Caco-2 (cell line): Measurements from ENCODE around the gene GALNS. TPM values are rescaled to one million over a fixed set of nuclear protein-coding genes. Genes with fewer than 3 reads are reported as not detected.

ENCODE experiments used
- BruUV-seq: library from RNA; stranded (reverse); fragments of 400-500 nt; replicated peaks from 2 replicates; lab custom pipeline; 2021; lab: Mats Ljungman, UMichigan
- CTCF ChIA-PET: fragments of 300-600 bp; sonication (Branson Sonifier 250); formaldehyde crosslinking; loops from one replicate; lab custom pipeline; 2022; ENCODE audit warnings: antibody characterized with exemption; lab: Charles Lee
- POLR2A ChIA-PET: fragments of 300-600 bp; sonication (Branson Sonifier 250); formaldehyde crosslinking; loops from one replicate; lab custom pipeline; 2022; ENCODE audit warnings: antibody characterized with exemption; lab: Charles Lee
- DNase-seq, 2 experiments: peaks; one replicate each; pipeline versions ENCODE4 v3.0.0 to v3.0.0-alpha.2; 2020 to 2022
- H3K27me3 ChIP-seq: replicated peaks from 2 replicates; pipeline ENCODE4 v1.6.0; 2011; ENCODE audit warnings: low read length; ENCODE audit not compliant: control insufficient read depth, insufficient read depth
- H3K36me3 ChIP-seq: 2 replicates; pipeline ENCODE4 v1.5.1; 2011; ENCODE audit warnings: low read length; ENCODE audit not compliant: control insufficient read depth, insufficient read depth
- H3K4me1 ChIP-seq: fragments of 250-450 bp; sonication (Bioruptor Pico); 2 replicates; pipeline ENCODE4 v1.5.1; 2020; ENCODE audit warnings: mild to moderate bottlenecking
- H3K4me3 ChIP-seq: 2 replicates; pipeline ENCODE4 v1.5.1; 2011; ENCODE audit warnings: low read depth, mild to moderate bottlenecking, control low read depth, low read length
- H3K9me3 ChIP-seq: fragments of 250-450 bp; sonication (Bioruptor Pico); 2 replicates; pipeline ENCODE4 v1.5.1; 2020; ENCODE audit warnings: mild to moderate bottlenecking, moderate library complexity
- H3K27ac Mint-ChIP-seq: one replicate; pipeline ENCODE4 v1.8.0; 2022; ENCODE audit warnings: mixed read lengths; ENCODE audit not compliant: unreplicated experiment
- H3K27me3 Mint-ChIP-seq: one replicate; pipeline ENCODE4 v1.8.0; 2022; ENCODE audit warnings: mixed read lengths; ENCODE audit not compliant: insufficient read depth, unreplicated experiment
- H3K36me3 Mint-ChIP-seq: one replicate; pipeline ENCODE4 v1.8.0; 2022; ENCODE audit warnings: mild to moderate bottlenecking, mixed read lengths; ENCODE audit not compliant: insufficient read depth, unreplicated experiment
- H3K4me1 Mint-ChIP-seq: one replicate; pipeline ENCODE4 v1.8.0; 2022; ENCODE audit warnings: low read depth, mixed read lengths; ENCODE audit not compliant: unreplicated experiment
- H3K4me3 Mint-ChIP-seq: one replicate; pipeline ENCODE4 v1.8.0; 2022; ENCODE audit warnings: mild to moderate bottlenecking, moderate library complexity, mixed read lengths; ENCODE audit not compliant: unreplicated experiment
- H3K9me3 Mint-ChIP-seq: one replicate; pipeline ENCODE4 v1.8.0; 2022; ENCODE audit warnings: mixed read lengths; ENCODE audit not compliant: unreplicated experiment
- CTCF ChIP-seq, 2 experiments: fragments of 200-600 bp in 1 of 2; IDR thresholded peaks; 1 replicate in 1 of 2; 2 replicates in 1 of 2; pipeline versions ENCODE4 v1.5.1 to v1.8.0; 2011 to 2022; ENCODE audit warnings: antibody characterized with exemption in 1 of 2, control low read depth in 1 of 2, inconsistent platforms in 1 of 2, low read depth in 1 of 2, low read length in 1 of 2, mild to moderate bottlenecking in 1 of 2, moderate library complexity in 1 of 2; ENCODE audit not compliant: insufficient read depth in 1 of 2, severe bottlenecking in 1 of 2, unreplicated experiment in 1 of 2
- intact Hi-C: fragments of 100-400 bp; cut with micrococcal nuclease; formaldehyde crosslinking; loops from one replicate; pipeline ENCODE4 v1.10.0; 2022; ENCODE audit not compliant: unreplicated experiment
- total RNA-seq: library from RNA; stranded (reverse); gene quantifications from 2 replicates; pipeline ENCODE4 v1.2.3, GENCODE V29; 2022

The GALNS gene
- total RNA-seq, 1 experiment from 2014 or later = 57.8 TPM

GRCh38 chr16:88804173-88804551 is 52.6 kb downstream of the GALNS start:
- Histone ChIP-seq H3K36me3 (peaks cover 12% of the 10 kb centered on the region), H3K4me1 (no peaks in the 10 kb centered on the region; the same call in 1 of the 2 replicates), H3K4me3 (peak overlapping the region; percentile 78), H3K9me3 (no peaks in the 10 kb centered on the region), H3K27me3 (no peaks in the 10 kb centered on the region)
- no peak for DNase-seq
- H3K9me3 Mint-ChIP-seq = no peaks in the 10 kb centered on the region
- H3K4me3 Mint-ChIP-seq = peak overlapping the region; percentile 75
- intact Hi-C loops = loop anchor here (1.0 kb wide), 1 partner anchor 8 kb away; no protein-coding TSS in a partner anchor
- H3K4me1 Mint-ChIP-seq = no peaks in the 10 kb centered on the region
- H3K27me3 Mint-ChIP-seq = no peaks in the 10 kb centered on the region
- ChIA-PET CTCF (no interaction called here), POLR2A (no interaction called here)
- H3K36me3 Mint-ChIP-seq = peaks cover 75% of the 10 kb centered on the region
- BruUV-seq = TSS peak; percentile 48
- peak overlapping the region; percentile 72 for H3K27ac Mint-ChIP-seq
- TF ChIP-seq CTCF (IDR thresholded peaks at IDR 0.05; ENCODE audit: insufficient read depth in 1 of 2, low read depth in 1 of 2, low read length in 1 of 2, severe bottlenecking in 1 of 2, unreplicated experiment in 1 of 2) = no peak

GRCh38 chr16:88803264-88803987 is 53.3 kb downstream of the GALNS start, which contains the start of gene CDT1:
CDT1 (plus strand) TSS chr16:88803789; CDS start chr16:88803832, 43 bp downstream.
- peak within 1 kb of the TSS; percentile 78 for H3K4me3 ChIP-seq
- Mint-ChIP-seq H3K4me3 (peak within 1 kb of the TSS; percentile 75), H3K27me3 (no peaks in the 10 kb centered on the region), H3K4me1 (no peaks in the 10 kb centered on the region), H3K9me3 (no peaks in the 10 kb centered on the region), H3K36me3 (peaks cover 68% of the 10 kb centered on the region), H3K27ac (peak within 1 kb of the TSS; percentile 72)
- no peaks in the 10 kb centered on the region for H3K27me3 ChIP-seq
- peaks cover 10% of the 10 kb centered on the region for H3K36me3 ChIP-seq
- intact Hi-C loops = no loop called here
- DNase-seq = peak; percentile 80 to 94
- no peaks in the 10 kb centered on the region for H3K9me3 ChIP-seq
- no peak for TF ChIP-seq CTCF (IDR thresholded peaks at IDR 0.05; ENCODE audit: insufficient read depth in 1 of 2, low read depth in 1 of 2, low read length in 1 of 2, severe bottlenecking in 1 of 2, unreplicated experiment in 1 of 2)
- H3K4me1 ChIP-seq = no peaks in the 10 kb centered on the region; the same call in 1 of the 2 replicates
- POLR2A ChIA-PET = interaction anchor here (0.7 kb wide), 1 partner anchor 66 kb away, joined by 10 read pairs; no protein-coding TSS in a partner anchor
- CTCF ChIA-PET = interaction anchor here (0.7 to 0.8 kb wide), 4 partner anchors 8 to 66 kb away, joined by 4 to 11 read pairs (median 5); partner anchors contain the start of gene APRT
- BruUV-seq = no TSS peak

- H3K9me3 Mint-ChIP-seq = no peaks in the 10 kb centered on the region
- Histone ChIP-seq H3K9me3 (no peaks in the 10 kb centered on the region), H3K4me1 (no peaks in the 10 kb centered on the region; the same call in 1 of the 2 replicates), H3K36me3 (peaks cover 2% of the 10 kb centered on the region; the same call in 1 of the 2 replicates), H3K27me3 (no peaks in the 10 kb centered on the region), H3K4me3 (no peak overlapping the region)
- H3K27ac Mint-ChIP-seq = no peak overlapping the region
- BruUV-seq = no TSS peak
- TF ChIP-seq CTCF (IDR thresholded peaks at IDR 0.05; ENCODE audit: insufficient read depth in 1 of 2, low read depth in 1 of 2, low read length in 1 of 2, severe bottlenecking in 1 of 2, unreplicated experiment in 1 of 2) = no peak
- ChIA-PET CTCF (interaction anchor here (2.3 kb wide), 1 partner anchor 37 kb away, joined by 9 read pairs; no protein-coding TSS in a partner anchor), POLR2A (no interaction called here)
- intact Hi-C loops = no loop called here
- H3K4me3 Mint-ChIP-seq = no peak overlapping the region
- H3K4me1 Mint-ChIP-seq = no peaks in the 10 kb centered on the region
- DNase-seq = no peak
- no peaks in the 10 kb centered on the region for H3K27me3 Mint-ChIP-seq
- H3K36me3 Mint-ChIP-seq = peaks cover 36% of the 10 kb centered on the region
Observed at GRCh38 chr16:88800277-88800592, 56.5 kb downstream of the GALNS start.
